Stimulated activated CD4-positive, alpha-beta T cell treated with anti-CD3 and anti-CD28 coated beads, Interleukin-4, amount 100 ng/mL, for 4 hours (primary cell): ENCODE results near the gene CROCC2.

Experiments used
- DNase-seq, 2 experiments: peaks; one replicate each; pipeline ENCODE4 v3.0.0-alpha.2; 2020

Gene CROCC2

DNA sequence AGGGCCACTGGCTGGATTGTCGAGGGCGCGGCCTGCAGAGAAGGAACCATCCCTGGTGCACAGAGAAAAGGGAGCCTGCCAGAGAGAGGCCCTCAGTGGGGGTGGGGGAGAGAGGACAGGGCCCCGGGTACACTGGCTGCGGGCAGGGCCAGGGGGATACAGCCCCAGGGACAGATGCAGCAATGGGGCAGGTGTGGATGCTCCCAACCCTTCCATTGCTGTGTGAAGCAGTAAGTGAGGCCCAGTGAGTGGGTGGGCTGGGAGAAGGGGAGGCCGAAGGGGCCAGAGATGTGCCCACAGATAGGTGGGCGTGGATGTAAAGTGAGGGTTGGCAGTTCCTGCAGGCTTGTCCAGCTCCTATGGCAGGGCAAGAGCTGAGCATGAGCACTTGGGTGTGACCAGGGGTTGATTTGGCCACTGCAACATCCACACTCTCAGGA lies 30.1 kb upstream of the CROCC2 start:
- no peak for DNase-seq

DNA sequence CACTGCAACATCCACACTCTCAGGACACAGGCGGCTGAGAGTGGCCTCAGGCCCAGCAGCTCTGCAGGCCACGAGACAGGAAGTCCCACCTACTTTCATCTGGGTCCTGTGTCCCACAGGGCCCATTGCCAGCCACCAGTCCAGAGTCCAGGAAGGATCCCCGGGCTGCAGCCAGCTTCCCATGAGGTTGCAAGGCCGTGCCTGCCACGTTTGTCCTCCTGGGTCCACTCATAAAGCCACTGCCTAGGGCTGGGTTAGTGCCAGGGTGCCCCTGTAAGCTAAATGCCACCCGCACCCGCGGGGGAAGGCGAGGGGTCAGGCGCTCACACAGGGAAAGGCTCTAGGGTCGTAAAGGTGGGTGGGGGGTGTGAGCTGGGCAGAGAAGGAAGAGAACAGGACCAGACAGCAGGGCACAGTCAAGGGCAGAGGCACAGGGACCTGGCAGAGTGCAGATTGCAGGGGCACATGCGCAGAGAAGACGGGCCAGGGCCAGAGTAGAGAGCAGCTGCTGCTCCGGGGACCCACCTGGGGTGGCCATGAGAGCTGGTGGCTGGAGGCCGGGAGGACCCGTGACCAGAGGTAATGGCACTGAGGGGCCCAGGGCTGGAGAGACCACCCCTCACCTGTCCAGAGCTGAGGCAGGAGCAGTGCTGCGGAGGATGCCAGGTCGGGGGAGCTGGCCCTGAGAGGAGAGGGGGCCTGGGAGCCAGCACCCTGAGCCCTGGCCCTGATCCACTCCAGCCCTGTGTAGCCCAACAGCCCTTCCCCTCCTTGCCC lies 29.5 kb upstream of the CROCC2 start:
- no peak for DNase-seq

DNA sequence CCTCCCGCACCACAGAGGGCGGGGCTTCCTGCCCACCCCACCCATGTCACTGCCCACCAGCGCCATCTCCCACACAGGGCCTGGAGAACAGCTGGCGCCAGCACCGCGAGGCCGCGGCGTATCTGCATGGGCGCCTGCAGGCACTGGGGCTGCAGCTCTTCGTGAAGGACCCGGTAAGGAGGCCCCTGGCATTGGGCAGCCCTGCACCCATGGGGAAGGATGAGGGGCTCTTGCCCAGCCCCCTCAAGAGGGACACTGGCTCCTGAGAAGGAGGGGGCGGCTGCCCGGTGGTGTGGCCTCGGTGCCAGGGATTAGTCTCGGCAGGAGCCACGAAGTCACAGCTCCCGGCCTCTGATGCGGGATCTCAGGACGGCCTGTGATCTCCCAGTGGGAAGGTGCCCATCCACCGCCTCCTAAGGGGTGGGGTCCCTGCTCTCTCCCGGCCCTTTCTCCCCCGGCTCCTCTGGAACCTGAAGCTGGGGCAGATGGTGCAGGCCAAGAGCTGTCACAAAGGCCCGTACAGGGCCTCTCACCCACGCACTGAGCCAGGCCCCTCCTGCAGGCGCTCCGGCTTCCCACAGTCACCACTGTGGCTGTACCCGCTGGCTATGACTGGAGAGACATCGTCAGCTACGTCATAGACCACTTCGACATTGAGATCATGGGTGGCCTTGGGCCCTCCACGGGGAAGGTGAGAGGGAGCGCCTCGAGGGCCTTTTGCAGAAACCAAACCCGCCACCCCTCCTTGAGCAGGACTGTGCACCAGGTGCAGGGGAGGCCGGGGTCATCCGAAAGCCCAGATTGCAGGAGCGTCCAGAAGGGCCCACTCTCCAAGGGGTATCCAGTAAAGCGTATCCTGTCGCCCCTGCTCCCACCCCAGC lies 28.4 kb upstream of the CROCC2 start:
- DNase-seq: no peak

DNA sequence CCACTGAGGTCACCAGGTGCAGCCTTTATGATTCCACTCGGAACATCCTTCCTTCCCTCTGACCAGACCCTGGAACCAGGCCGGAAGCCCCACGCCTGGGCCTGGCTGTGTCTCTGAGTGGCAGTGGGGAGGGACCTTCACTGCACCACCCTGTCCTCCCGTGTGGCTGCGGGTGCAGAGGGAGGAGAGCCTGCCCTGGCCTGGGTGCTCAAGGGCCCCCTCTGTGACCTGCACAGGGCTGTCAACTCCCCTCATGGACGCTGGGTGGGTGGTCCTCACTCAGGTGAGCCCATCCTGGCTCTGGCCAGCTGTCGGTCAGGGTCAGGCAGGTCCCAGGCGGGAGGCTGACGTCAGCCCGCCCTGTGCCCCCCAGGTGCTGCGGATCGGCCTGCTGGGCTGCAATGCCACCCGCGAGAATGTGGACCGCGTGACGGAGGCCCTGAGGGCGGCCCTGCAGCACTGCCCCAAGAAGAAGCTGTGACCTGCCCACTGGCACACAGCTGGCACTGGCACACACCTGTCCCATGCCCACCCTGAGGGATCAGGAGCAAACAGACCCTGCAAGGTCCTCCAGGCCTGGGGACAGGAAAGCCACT lies 27.7 kb upstream of the CROCC2 start:
- no peak for DNase-seq

DNA sequence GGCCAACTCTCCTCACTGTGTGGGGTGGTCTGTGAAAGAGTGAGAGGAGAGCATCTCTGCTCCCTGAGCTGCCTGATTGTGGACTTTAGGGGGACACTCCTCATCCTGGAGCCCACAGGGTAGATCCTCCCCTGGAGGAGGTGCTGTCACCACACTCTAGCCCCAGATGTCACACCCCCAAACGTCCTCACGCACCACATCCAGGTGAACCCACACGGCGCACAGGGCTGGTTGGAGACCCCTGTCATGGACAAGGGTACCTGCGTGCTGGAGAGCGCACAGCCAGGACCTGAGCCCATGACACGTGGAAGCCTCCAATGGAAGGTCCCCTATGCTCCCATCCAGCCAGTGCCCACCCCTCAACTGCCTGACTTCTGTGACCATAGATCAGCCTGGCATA lies 27.0 kb upstream of the CROCC2 start:
- DNase-seq: no peak

DNA sequence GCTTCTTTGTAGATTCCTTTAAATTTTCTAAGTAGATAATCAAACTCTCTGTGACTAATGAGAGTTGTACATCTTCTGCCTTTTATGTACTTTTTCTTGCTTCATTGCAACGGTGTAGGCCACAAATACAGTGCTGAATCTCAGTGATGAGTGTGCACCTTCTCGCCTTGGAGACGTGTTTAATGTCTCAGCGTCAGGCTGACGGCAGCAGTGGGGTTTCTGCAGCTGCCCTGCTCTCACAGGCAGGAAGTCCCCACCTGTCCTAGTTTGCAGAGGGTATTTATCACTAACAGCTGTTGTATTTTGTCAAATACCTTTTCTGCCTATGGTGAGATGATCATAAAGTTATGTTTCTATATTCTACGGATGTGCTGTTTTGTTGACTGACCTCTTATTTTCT lies 24.2 kb upstream of the CROCC2 start:
- DNase-seq: no peak

DNA sequence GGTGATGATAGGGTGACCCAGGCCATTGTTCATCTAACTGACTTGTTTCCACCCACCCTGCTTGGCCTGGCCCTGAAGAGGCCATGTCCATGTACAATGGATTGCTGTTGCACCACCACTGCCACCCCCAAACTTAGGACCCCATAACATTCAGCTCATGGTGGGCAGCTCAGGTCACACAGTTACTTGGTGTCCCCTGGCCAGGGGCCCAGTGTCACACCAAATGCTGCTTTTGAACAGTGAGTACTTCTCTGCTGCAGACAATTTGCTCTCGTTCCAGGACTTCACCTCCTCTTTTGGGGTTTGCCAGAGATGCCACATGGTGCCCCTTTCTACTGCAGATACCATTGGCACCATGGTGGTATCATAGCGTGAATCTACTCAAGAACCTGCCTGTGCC lies 21.9 kb upstream of the CROCC2 start:
- DNase-seq: no peak

DNA sequence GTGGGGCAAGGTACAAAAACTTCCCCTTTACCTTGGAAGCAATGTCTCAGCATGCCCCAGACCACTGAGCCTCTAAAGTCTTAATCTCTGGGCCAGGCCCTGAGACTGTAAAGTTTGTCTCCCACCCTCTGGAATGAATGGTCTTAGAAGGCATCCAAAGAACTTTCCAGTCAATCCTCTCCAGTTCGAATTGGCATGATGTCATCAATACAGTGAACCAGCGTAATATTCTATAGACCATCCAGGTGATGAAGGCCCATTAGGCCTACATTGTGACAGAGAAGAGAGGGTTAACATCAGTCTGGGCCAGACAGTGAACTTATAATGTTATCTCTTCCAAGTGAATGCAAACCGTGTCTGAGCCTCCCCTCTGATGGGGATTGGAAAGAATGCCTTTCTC lies 21.4 kb upstream of the CROCC2 start:
- no peak for DNase-seq

DNA sequence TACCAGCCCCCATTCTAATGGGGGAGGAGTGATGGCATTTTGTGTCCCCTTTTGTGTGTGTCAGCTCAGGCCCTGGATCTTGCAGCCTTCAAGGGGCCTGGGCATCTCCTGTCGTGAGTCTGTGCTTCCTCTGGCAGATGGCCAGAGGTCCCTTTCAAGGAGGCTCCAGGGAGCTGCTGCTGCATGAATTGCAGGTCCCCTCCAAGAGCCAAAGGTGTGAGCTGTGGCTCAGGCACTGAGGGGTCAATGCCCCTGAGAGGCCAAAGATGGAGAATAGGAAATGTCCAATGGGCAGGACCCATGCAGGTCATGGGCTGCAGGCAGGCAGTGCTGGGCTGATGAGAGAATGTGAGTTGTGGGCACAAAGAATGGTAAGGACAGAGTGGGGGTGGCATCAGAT lies 20.6 kb upstream of the CROCC2 start:
- DNase-seq: no peak

DNA sequence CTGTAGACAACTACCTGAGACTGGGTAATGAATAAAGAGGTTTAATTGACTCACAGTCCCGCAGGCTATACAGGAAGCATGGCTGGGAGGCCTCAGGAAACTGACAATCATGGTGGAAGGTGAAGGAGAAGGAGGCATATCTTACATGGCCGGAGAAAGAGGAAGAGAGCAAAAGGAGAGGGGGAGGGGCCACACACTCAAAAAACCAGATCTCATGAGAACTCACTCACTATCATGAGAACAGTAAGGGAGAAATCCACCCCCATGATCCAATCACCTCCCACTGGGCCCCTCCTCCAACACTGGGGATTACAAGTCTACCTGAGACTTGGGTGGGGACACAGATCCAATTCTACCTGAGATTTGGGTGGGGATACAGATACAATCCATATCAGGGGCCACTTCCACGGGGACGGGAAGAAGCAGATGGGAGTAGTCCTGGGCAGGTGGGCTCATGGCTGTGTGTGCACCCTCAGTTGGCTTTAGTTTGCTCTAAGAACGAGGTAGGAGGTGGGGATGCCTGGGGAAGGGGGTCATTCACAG lies 20.0 kb upstream of the CROCC2 start:
- DNase-seq: no peak

DNA sequence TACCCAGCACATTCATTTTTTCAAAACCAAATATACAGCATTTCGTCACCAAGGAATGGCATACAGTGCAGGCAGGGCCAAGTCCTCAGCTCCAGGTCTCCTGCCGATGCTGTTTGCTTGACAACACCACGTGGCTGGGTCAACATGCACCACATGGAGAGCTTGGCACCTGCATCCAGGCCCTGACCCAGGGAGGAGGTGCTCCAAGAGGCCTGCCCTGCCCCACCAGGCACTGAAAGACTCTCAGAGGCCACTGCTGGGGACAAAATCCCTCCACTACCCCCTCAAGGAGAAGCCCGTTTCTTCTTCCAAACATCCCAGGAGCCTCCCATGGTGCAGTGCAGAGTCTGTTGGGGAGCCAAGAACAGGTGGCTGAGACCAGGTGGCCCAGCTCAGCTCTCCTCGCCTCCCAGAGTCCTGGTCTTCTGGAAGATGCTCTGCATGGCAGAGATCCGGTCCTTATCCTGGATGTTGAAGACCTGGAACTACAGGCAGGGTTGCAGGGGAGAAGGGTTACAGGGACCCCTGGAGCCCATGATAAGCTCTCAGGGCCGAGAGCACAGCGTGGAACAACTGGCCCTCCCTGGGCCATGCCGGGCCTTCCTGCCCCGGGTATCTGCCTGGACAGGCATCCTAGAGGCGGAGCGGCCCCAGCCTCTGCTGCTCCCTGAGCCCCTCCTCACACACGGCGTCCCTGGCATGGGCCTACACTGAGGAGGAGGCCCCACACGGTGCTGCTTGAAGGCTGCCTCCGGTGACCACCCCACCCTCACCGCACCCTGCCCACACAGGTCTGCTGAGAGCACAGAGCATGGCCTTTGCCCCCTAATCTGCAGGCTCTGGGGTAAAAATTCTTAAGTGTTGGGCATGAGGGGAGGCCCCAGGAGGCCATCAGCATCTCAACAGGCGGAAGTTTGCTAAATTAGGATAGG lies 19.2 kb upstream of the CROCC2 start:
- no peak for DNase-seq

DNA sequence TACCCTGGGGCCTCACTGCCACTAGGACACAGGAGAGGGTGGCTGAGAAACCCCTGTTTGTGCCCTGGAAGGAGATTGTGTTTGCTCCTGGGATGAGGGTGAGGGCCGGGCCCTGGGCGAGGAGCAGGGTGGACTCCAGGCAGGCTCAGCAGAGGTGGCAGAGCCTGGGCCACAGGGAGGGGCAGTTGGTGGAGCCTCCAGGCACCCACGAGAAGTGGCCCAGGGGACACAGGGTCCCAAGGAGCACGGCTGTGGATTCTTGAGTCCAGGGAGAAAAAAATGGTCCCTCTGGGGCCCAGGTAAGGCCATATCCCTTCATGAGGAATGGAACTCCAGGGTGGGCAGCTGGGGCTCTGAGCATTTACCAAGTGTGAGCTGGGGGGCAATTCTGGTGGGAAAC lies 18.5 kb upstream of the CROCC2 start:
- DNase-seq: no peak

DNA sequence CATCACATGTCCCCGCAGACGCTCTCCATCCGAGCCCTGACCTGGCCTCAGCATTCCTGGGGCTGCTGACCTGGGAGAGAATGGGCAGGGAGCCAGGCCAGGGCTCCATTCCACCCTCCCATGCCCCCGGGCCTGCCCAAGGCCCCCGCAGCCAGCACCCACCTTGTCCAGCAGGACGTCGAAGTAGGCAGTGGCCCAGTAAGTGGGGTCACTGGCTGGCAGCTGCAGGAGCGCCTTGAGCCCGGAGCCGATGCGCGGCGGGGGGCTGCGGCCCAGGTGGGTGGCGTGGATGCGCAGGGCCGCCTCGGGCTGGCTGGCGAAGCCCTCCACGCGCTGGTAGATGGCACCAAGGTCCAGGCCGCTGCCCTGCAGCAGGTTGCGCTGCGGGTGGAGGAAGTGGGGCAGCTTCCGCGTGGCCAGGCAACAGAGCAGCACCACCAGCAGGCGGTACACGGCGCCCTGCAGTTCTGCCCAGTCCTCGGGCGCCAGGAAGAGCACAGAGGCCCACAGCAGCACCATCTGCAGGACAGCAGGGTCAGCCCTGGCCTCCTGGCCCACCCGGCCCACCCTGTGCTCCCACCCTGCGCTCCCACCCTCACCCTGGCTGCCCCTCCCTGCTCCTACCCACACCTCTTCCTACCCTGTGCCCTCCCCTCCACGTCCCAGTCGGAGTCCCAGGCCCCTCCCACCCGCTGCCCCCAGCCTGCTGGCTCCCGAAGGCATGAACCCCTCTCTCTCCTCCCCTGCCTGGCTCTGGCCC lies 17.8 kb upstream of the CROCC2 start:
- DNase-seq: no peak

DNA sequence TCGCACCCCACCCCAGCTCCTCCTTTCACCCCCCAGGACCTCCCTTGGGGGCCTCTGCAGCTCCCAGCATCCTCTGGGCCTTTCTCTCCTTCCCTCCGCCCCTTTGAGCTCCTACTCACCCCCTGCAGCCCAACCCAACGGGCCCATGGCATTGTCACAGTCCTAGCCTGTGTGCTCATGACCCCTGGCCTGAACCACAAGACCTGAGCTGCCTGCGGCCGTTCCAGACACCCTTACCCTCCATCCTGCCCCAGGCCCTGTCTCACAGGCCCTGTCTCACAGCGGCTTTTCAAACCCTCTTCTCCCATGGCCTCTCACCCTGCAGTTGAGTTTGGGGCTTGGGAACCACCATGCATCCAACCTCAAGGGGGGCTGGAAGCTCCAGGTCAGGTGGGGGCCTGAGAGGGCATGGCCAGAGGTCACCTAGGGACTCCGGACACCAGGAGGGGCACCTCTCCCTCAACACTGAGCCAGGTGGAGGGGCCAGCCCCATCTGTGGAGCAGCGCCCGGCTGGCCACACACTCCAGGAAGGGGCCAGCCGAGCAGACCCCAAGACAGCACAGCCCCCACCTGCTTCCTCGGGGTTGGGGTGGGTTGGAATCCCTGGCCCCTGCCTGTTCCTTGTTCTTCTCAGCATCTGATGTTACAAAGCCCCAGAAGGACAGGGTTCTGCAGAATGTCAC lies 17.1 kb upstream of the CROCC2 start:
- DNase-seq: no peak

DNA sequence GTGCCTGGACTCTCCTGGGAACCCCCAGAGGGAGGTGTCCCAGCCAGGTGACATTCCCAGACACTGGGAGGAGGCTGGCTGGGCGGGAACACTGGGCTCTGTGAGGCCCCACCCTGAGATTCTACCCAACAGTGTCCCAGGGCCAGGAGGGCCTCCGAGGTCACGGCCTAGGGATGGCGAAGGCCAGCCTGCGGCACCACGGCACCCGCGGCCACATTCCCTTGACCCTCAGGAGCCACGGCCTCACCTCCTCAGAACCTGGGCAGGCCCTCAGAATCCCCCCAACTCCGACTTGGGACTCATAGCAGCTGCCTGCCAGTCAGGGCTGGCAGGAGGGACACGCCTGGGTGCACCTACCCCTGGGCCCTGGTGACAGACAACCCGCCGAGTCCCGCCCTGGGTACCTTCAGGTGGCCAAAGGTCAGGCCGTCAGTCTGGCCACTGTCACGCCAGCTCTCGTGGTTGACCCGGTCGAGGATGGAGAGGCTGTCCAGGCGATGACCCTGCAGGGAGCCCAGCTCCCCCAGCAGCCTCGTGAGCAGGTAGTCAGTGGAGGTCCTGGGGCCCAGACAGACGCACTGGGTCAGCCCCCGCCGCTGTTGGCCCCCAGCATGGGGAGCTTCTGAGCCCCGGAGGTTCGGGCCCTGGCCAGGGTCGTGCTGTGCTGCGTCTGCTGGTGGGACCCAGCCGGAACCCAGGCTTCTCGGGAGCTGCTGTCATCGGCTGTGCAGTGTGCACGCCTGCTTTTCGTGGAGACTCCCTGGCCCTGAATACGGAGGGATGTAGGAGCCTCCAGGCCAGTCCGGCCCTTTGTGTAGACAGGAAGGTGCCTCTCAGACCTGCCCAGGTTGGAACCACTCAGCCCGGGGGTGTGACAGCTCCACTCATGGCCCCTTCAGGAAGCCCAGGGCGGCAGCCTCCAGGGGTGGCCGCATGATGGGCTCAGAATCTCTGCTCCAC lies 16.3 kb upstream of the CROCC2 start:
- DNase-seq: no peak

DNA sequence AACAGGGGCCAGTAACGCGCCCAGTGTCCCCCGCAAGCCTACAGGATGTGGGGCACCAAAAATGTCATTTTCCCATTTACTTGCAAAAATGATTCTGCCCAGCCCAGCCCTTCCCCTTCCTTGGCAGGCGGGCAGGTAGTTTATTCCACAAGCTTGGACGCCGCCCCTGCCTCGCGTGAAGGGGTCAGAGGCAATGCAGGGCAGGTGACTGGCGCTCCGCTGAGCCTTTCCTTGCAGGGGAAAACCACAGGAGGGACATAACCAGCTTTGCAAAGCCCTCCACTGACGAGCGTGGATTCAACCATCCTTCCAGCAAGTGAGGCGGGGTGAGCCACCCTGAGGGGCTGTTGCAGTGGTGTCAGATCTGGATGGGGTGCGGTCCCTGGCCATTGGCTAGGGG lies 15.4 kb upstream of the CROCC2 start:
- DNase-seq: no peak

DNA sequence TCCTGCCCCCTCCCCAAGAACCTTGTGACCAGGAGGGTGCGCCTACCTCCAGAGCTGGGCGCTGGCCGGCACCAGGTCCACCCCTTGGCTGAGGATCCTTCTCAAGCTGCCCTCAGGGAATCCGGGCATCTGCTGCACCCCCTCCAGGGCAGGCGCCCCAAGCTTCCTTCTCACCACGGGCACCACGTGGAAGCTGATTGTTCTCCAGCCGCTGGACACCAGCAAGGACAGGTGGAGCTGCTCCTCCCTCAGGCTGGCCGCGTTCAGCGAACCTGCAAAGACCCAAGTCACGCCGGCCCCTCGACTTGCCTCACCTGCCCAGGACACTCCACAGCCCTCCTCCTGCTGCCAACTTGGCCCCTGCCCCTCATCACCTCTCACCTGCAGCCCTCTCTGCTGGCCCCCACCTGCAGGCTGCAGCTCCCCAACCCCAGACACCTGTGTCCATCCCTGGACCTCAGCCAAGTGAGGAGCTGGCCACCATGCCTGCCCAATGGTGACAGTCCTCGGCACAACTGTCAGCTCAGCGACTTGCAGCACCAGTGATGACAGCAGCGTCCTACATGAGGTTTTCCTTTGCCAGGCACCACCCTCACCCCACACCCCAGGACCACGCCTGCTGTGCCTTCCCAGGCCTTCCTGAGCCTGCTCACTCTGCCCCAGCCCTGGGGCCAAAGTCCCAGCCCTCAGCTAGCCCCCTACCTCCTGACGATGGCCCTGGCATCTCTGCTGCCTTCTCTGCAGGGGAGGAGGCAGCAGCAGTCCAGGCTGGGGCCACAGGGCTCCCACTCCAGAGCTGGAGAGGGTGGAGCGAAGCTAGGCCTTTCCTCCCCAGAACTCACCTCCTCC lies 14.4 kb upstream of the CROCC2 start:
- no peak for DNase-seq

DNA sequence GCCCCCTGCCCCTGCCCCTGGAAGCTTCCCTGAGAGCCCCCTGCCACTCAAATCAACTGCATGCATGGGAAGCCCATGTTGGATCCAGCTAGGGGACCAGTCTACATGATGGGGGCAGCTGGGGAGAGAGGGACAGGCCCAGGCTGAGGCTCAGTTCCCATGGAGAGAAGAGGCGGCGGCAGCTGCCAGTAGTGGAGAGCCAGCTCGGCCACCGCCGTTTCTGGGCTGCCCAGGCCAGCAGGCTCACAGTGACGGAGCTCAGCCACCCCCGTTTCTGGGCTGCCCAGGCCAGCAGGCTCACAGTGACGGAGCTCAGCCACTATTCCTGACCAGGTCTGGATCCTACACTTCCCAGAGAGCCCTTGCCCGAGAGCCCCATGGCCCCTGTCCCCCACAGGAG lies 13.8 kb upstream of the CROCC2 start:
- DNase-seq: no peak

DNA sequence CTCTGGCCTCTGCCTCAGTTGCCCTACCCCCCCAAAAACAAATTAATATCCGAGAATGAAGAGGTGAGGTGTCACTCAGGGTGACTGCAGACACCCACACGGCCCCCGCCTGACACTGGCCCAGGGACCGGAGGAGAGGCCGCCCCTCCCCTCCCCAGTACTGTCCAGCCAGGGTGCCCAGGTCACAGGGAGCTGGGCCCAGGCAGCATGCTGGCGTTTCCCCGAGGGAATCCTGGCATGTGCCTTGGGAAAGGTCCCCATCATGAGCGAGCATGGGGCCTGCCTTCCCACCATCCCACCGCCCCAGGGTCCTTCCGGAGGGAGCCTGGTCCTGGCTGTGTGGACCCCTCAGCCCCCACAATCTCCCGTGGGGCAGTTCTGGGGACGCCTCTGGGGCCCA lies 13.2 kb upstream of the CROCC2 start:
- DNase-seq: no peak
